ENCODE data around the gene NOD1. TPM values are rescaled to one million over a fixed set of nuclear protein-coding genes. Genes with fewer than 3 reads are reported as not detected.
"Not testable (repeated sequence)": the region's sequence is repeated elsewhere in the genome, so short reads cannot be mapped to it uniquely, and the experiment has no call there.

Gene NOD1
- polyA plus RNA-seq, 3 donors: 2.8 to 15.0 (median 4.6) TPM

DNA sequence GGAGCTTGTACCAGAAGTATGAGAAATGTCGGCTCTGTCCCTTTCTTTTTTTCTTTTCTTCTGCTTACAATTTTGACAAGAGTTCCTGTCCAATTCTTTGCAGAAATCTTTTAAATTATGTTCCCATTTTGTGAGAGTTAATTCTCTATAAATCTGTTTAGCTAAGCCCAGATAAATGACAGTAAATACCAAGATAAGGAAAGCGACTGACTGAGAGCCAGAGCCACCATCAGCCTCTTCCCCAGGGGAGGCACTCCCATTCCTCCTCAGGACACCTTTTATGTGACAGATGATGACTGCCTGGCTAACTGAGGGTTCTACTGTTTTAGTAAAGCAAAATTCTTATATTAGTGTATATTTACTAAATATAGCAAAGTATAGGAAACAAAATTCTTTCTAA, 32.9 kb upstream of the NOD1 start:
- Mint-ChIP-seq H3K27me3 (ENCODE audit: low read depth in 3 of 3) (peaks cover 0 to under 1% (median 0%) of the 10 kb centered on the region in 3 donors), H3K36me3 (peaks cover 13 to 17% of the 10 kb centered on the region in 2 donors), H3K9me3 (peaks cover 0 to 10% (median 7%) of the 10 kb centered on the region in 7 donors), H3K4me3 (no peak overlapping the region), H3K27ac (peak overlapping the region in 1 of 7 donors; percentile 7), H3K4me1 (peaks cover 4% of the 10 kb centered on the region)
- H3K36me3 ChIP-seq (replicated peaks in 1 of 2; ENCODE audit: control insufficient read depth in 1 of 2, insufficient read depth in 2 of 2, low read length in 2 of 2): peaks cover 0 to 16% of the 10 kb centered on the region in 2 donors
- no peak for DNase-seq
- no peak overlapping the region for H3K4me2 ChIP-seq (replicated peaks; ENCODE audit: extremely low read depth, low read length, poor library complexity, severe bottlenecking)
- H3K27ac ChIP-seq (ENCODE audit: low read depth in 1 of 2, low read length in 2 of 2): no peak overlapping the region
- TF ChIP-seq, protein P1, sequence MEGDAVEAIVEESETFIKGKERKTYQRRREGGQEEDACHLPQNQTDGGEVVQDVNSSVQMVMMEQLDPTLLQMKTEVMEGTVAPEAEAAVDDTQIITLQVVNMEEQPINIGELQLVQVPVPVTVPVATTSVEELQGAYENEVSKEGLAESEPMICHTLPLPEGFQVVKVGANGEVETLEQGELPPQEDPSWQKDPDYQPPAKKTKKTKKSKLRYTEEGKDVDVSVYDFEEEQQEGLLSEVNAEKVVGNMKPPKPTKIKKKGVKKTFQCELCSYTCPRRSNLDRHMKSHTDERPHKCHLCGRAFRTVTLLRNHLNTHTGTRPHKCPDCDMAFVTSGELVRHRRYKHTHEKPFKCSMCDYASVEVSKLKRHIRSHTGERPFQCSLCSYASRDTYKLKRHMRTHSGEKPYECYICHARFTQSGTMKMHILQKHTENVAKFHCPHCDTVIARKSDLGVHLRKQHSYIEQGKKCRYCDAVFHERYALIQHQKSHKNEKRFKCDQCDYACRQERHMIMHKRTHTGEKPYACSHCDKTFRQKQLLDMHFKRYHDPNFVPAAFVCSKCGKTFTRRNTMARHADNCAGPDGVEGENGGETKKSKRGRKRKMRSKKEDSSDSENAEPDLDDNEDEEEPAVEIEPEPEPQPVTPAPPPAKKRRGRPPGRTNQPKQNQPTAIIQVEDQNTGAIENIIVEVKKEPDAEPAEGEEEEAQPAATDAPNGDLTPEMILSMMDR (IDR thresholded peaks at IDR 0.05): no peak
- no CpG with 5 or more reads among the region's 2 CpGs for WGBS (ENCODE audit: insufficient coverage)
- H4K20me1 ChIP-seq (ENCODE audit: insufficient read depth, low read length): no peaks in the 10 kb centered on the region
- H3K9ac ChIP-seq (ENCODE audit: insufficient read depth, low read length, poor library complexity, severe bottlenecking): no peak overlapping the region
- H3K4me3 ChIP-seq (replicated peaks in 1 of 3; ENCODE audit: low read depth in 2 of 3, low read length in 3 of 3): no peak overlapping the region
- H3K79me2 ChIP-seq (ENCODE audit: insufficient read depth, low read length): no peaks in the 10 kb centered on the region
- H3K27me3 ChIP-seq (ENCODE audit: control insufficient read depth in 2 of 2, insufficient read depth in 2 of 2, low read length in 2 of 2): no peaks in the 10 kb centered on the region
- peaks cover 0 to 4% of the 10 kb centered on the region in 2 donors for H3K9me3 ChIP-seq (replicated peaks in 1 of 2; ENCODE audit: control insufficient read depth in 1 of 2, insufficient read depth in 1 of 2, low read length in 2 of 2)
- H2AFZ ChIP-seq (ENCODE audit: insufficient read depth, low read depth, low read length, poor library complexity, severe bottlenecking): no peak overlapping the region
- H3K4me1 ChIP-seq (ENCODE audit: control insufficient read depth in 1 of 2, insufficient read depth in 2 of 2, low read length in 2 of 2): no peaks in the 10 kb centered on the region
- intact Hi-C loops (cut with micrococcal nuclease): loop anchor here (2.0 to 10.0 kb wide), 3 partner anchors 51 to 1327 kb away; no protein-coding TSS in a partner anchor

DNA sequence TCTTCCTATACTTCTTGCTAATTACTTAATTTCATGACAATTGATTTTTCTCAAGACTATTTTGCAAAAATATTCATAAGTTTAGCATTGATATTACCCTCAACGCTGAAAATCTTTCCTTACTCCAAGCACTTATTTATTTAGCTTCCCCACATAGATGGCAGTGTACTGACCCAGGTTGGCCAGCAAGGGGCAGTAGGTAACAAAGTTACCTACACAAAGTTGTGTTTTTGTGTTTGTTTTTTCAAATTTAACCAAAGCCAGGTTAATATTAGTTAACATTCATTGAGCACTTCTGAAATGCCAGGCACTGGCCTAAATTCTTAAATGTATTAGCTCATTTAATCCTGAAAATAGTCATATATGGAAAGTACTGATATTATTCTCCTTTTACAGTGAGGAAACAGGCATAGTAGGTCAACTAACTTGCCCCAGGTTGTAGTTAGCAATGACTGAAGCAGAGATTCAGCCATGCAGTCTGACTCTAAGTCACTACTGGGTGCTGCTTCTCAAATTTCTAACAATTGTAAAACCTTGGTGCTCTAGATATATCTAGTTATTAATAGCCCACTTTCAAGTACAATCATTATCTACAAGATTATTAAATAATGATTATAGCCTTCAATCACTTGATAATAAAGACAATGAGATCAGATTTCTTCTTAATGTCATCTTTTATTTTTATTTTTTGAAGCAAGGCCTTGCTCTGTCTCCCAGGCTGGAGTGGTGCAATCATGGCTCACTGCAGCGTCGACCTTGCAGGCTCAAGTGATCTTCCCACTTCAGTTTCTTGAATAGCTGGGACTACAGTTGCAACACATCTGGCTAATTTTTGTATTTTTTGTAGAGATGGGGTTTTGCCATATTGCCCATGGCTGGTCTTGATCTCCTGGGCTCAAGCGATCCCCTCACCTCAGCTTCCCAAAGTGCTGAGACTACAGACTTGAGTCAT, 31.8 kb upstream of the NOD1 start:
- peaks cover 0 to 10% (median 7%) of the 10 kb centered on the region in 7 donors for H3K9me3 Mint-ChIP-seq
- Histone ChIP-seq H4K20me1 (ENCODE audit: insufficient read depth, low read length) (no peaks in the 10 kb centered on the region), H3K9ac (ENCODE audit: insufficient read depth, low read length, poor library complexity, severe bottlenecking) (no peak overlapping the region), H3K36me3 (replicated peaks in 1 of 2; ENCODE audit: control insufficient read depth in 1 of 2, insufficient read depth in 2 of 2, low read length in 2 of 2) (peaks cover 0 to 5% of the 10 kb centered on the region in 2 donors), H3K4me3 (replicated peaks in 1 of 3; ENCODE audit: low read depth in 2 of 3, low read length in 3 of 3) (no peak overlapping the region), H3K4me1 (ENCODE audit: control insufficient read depth in 1 of 2, insufficient read depth in 2 of 2, low read length in 2 of 2) (peaks cover 2% of the 10 kb centered on the region in 2 donors), H3K9me3 (replicated peaks in 1 of 2; ENCODE audit: control insufficient read depth in 1 of 2, insufficient read depth in 1 of 2, low read length in 2 of 2) (peaks cover 0 to 4% of the 10 kb centered on the region in 2 donors), H3K4me2 (replicated peaks; ENCODE audit: extremely low read depth, low read length, poor library complexity, severe bottlenecking) (no peak overlapping the region), H2AFZ (ENCODE audit: insufficient read depth, low read depth, low read length, poor library complexity, severe bottlenecking) (no peak overlapping the region), H3K79me2 (ENCODE audit: insufficient read depth, low read length) (no peaks in the 10 kb centered on the region), H3K27ac (ENCODE audit: low read depth in 1 of 2, low read length in 2 of 2) (no peak overlapping the region), H3K27me3 (ENCODE audit: control insufficient read depth in 2 of 2, insufficient read depth in 2 of 2, low read length in 2 of 2) (no peaks in the 10 kb centered on the region)
- peaks cover 10 to 13% of the 10 kb centered on the region in 2 donors for H3K36me3 Mint-ChIP-seq
- DNase-seq: peak; percentile 29 to 47 (median 45)
- TF ChIP-seq, protein P1 (IDR thresholded peaks at IDR 0.05): peak; percentile 93
- H3K4me1 Mint-ChIP-seq: peaks cover 9% of the 10 kb centered on the region
- no peak overlapping the region for H3K4me3 Mint-ChIP-seq
- H3K27me3 Mint-ChIP-seq (ENCODE audit: low read depth in 3 of 3): peaks cover 0 to 1% (median 0%) of the 10 kb centered on the region in 3 donors
- intact Hi-C loops (cut with micrococcal nuclease): loop anchor here (2.0 to 10.0 kb wide), 3 partner anchors 52 to 1326 kb away; no protein-coding TSS in a partner anchor
- no peak overlapping the region for H3K27ac Mint-ChIP-seq
- no CpG with 5 or more reads among the region's 4 CpGs for WGBS (ENCODE audit: insufficient coverage)

- H3K4me1 ChIP-seq (ENCODE audit: control insufficient read depth in 1 of 2, insufficient read depth in 2 of 2, low read length in 2 of 2); H3K4me3 ChIP-seq (replicated peaks in 1 of 3; ENCODE audit: low read depth in 2 of 3, low read length in 3 of 3); H3K9ac ChIP-seq (ENCODE audit: insufficient read depth, low read length, poor library complexity, severe bottlenecking); H3K4me2 ChIP-seq (replicated peaks; ENCODE audit: extremely low read depth, low read length, poor library complexity, severe bottlenecking); H2AFZ ChIP-seq (ENCODE audit: insufficient read depth, low read depth, low read length, poor library complexity, severe bottlenecking); H3K4me3 Mint-ChIP-seq; intact Hi-C loops (cut with micrococcal nuclease); H3K27ac ChIP-seq (ENCODE audit: low read depth in 1 of 2, low read length in 2 of 2); H3K27me3 Mint-ChIP-seq (ENCODE audit: low read depth in 3 of 3); H3K36me3 ChIP-seq (replicated peaks in 1 of 2; ENCODE audit: control insufficient read depth in 1 of 2, insufficient read depth in 2 of 2, low read length in 2 of 2); H3K9me3 ChIP-seq (replicated peaks in 1 of 2; ENCODE audit: control insufficient read depth in 1 of 2, insufficient read depth in 1 of 2, low read length in 2 of 2); H3K27ac Mint-ChIP-seq; H4K20me1 ChIP-seq (ENCODE audit: insufficient read depth, low read length); DNase-seq; H3K27me3 ChIP-seq (ENCODE audit: control insufficient read depth in 2 of 2, insufficient read depth in 2 of 2, low read length in 2 of 2); H3K79me2 ChIP-seq (ENCODE audit: insufficient read depth, low read length): not testable (repeated sequence)
- Mint-ChIP-seq H3K4me1 (peaks cover 15% of the 10 kb centered on the region), H3K36me3 (peaks cover 8 to 12% of the 10 kb centered on the region in 2 donors), H3K9me3 (peaks cover 0 to 10% (median 7%) of the 10 kb centered on the region in 7 donors)
- no CpG with 5 or more reads among the region's 9 CpGs for WGBS (ENCODE audit: insufficient coverage)
Observed at GRCh38 chr7:30509171-30509857, 30.7 kb upstream of the NOD1 start.

Measured in CD14-positive monocyte (primary cell).